Measurements from ENCODE around the gene KIAA1671. TPM values are rescaled to one million over a fixed set of nuclear protein-coding genes. Genes with fewer than 3 reads are reported as not detected.

Gene KIAA1671
- total and polyA plus RNA-seq, 2 of the 13 experiments (the other 11 are each of a cell fraction or from before 2014, with no cell fraction given): 13.5 to 13.6 TPM

DNA sequence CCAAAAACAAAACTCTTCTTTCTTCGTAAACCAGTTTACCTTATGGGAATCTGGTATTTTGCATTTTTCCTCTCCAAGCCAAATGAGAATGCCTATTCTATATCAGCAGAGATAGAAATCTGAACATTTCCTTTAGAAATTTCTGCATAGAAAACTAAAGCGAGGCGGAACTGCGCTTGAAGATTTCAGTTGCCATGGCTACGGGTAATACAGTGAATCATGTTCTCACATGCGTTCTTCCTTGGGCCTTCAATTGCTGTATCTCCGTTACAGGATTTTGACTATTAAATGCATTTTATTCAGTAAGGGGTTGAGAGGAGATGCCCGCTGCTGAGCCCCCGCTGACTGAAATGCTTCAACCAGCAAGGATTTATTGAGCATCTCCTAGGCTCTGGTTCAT, 138.9 kb downstream of the KIAA1671 start (continued):
- TF ChIP-seq, protein P1, sequence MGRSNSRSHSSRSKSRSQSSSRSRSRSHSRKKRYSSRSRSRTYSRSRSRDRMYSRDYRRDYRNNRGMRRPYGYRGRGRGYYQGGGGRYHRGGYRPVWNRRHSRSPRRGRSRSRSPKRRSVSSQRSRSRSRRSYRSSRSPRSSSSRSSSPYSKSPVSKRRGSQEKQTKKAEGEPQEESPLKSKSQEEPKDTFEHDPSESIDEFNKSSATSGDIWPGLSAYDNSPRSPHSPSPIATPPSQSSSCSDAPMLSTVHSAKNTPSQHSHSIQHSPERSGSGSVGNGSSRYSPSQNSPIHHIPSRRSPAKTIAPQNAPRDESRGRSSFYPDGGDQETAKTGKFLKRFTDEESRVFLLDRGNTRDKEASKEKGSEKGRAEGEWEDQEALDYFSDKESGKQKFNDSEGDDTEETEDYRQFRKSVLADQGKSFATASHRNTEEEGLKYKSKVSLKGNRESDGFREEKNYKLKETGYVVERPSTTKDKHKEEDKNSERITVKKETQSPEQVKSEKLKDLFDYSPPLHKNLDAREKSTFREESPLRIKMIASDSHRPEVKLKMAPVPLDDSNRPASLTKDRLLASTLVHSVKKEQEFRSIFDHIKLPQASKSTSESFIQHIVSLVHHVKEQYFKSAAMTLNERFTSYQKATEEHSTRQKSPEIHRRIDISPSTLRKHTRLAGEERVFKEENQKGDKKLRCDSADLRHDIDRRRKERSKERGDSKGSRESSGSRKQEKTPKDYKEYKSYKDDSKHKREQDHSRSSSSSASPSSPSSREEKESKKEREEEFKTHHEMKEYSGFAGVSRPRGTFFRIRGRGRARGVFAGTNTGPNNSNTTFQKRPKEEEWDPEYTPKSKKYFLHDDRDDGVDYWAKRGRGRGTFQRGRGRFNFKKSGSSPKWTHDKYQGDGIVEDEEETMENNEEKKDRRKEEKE (IDR thresholded peaks at IDR 0.05): no peak
- TF ChIP-seq THAP11 (CRISPR knock-in tag; IDR thresholded peaks at IDR 0.05): no peak
- TF ChIP-seq, protein P2, sequence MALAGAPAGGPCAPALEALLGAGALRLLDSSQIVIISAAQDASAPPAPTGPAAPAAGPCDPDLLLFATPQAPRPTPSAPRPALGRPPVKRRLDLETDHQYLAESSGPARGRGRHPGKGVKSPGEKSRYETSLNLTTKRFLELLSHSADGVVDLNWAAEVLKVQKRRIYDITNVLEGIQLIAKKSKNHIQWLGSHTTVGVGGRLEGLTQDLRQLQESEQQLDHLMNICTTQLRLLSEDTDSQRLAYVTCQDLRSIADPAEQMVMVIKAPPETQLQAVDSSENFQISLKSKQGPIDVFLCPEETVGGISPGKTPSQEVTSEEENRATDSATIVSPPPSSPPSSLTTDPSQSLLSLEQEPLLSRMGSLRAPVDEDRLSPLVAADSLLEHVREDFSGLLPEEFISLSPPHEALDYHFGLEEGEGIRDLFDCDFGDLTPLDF (CRISPR knock-in tag; IDR thresholded peaks at IDR 0.05): no peak

DNA sequence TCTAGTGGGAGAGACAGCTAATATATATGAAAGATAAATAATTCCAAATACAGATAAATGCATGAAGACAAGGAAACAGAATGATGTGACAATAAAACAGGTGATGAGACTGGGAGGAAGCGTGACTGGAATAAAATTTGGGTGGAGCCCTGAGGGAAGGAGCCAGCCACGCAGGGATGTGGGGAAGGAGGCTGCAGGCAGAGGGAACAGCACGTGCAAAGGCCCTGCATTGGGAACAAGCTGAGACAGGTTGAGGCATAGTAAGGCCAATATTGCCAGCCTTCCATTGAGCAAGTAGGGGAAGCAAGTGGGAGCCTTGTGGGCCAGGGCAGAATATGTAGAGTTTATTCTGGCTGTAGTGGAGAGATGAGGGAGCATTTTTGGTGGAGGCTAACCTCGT, 139.6 kb downstream of the KIAA1671 start:
- CTCF ChIA-PET (ENCODE audit: low intra/inter-chr PET ratio, low total read pairs): no interaction called here
- H3K4me1 ChIP-seq (ENCODE audit: insufficient read depth, low read length): peaks cover 9% of the 10 kb centered on the region; the same call in 1 of the 2 replicates
- H3K27ac ChIP-seq (ENCODE audit: extremely low read length, insufficient read depth, low read length): no peak overlapping the region
- H3K9me3 ChIP-seq (ENCODE audit: low read length): no peaks in the 10 kb centered on the region
- no peak overlapping the region for H3K9ac ChIP-seq (ENCODE audit: insufficient read depth, low read depth, low read length)
- BruUV-seq (replicated peaks): no TSS peak
- no peak overlapping the region for H3K4me3 ChIP-seq (replicated peaks in 1 of 3; ENCODE audit: insufficient read depth in 1 of 3, low read depth in 2 of 3, low read length in 3 of 3)
- no peaks in the 10 kb centered on the region for H3K36me3 ChIP-seq (replicated peaks in 1 of 2; ENCODE audit: control insufficient read depth in 1 of 2, insufficient read depth in 2 of 2, low read length in 2 of 2)
- in situ Hi-C loops (cut with HindIII; ENCODE audit: extremely low pct_ligation_motif_present, low pct_unique_long_range_greater_than_20kb) (no loop called here), intact Hi-C loops (cut with micrococcal nuclease; ENCODE audit: unreplicated experiment) (no loop called here)
- POLR2A ChIA-PET: interaction anchor here (0.5 kb wide), 1 partner anchor 97 kb away, joined by 3 read pairs; no protein-coding TSS in a partner anchor
- TF ChIP-seq SAP130 (CRISPR knock-in tag; IDR thresholded peaks at IDR 0.05; ENCODE audit: low read depth) (no peak), RFX1 (IDR thresholded peaks at IDR 0.05) (no peak)
- H3K27me3 ChIP-seq (ENCODE audit: control insufficient read depth in 1 of 2, insufficient read depth in 2 of 2, low read length in 2 of 2): no peaks in the 10 kb centered on the region
- H3K4me2 ChIP-seq (ENCODE audit: low read depth, low read length): no peak overlapping the region
- ATAC-seq: no peak
- no peak overlapping the region for H2AFZ ChIP-seq (ENCODE audit: low read length)
- H3K79me2 ChIP-seq (ENCODE audit: insufficient read depth, low read length): no peaks in the 10 kb centered on the region
- WGBS (ENCODE audit: low lambda C conversion rate): 96% methylated on average over 4 of the region's 4 CpGs
- no peak for FAIRE-seq
- H4K20me1 ChIP-seq (ENCODE audit: insufficient read depth, low read length): no peaks in the 10 kb centered on the region
- DNase-seq (ENCODE audit: low spot score): no peak
